Ectodermal cell (in vitro differentiated cells): Measurements from ENCODE around the gene SNX24.

Experiments
- H3K27ac ChIP-seq: 2 replicates; pipeline ENCODE4 v1.7.0; 2013; ENCODE audit warnings: mild to moderate bottlenecking, low read depth, low read length; ENCODE audit not compliant: insufficient read depth, poor library complexity, severe bottlenecking
- H3K27me3 ChIP-seq: 2 replicates; pipeline ENCODE4 v1.7.0; 2013; ENCODE audit warnings: mild to moderate bottlenecking, low read length; ENCODE audit not compliant: insufficient read depth, control insufficient read depth, poor library complexity, severe bottlenecking
- H3K36me3 ChIP-seq: one replicate; pipeline ENCODE4 v1.7.0; 2013; ENCODE audit warnings: low read length; ENCODE audit not compliant: control insufficient read depth, insufficient read depth
- H3K4me1 ChIP-seq: one replicate; pipeline ENCODE4 v1.7.0; 2013; ENCODE audit warnings: low read length; ENCODE audit not compliant: control insufficient read depth, insufficient read depth
- H3K4me3 ChIP-seq: 2 replicates; pipeline ENCODE4 v1.7.0; 2013; ENCODE audit warnings: low read depth, low read length, control low read depth; ENCODE audit not compliant: insufficient read depth
- H3K9me3 ChIP-seq: 2 replicates; pipeline ENCODE4 v1.7.0; 2013; ENCODE audit warnings: mild to moderate bottlenecking, low read length, moderate library complexity; ENCODE audit not compliant: control insufficient read depth
- WGBS, 2 experiments: methylation state at CpG; one replicate each; pipeline ENCODE4 v1.1.7; 2013; ENCODE audit warnings: missing lambda C conversion rate in 2 of 2; 5-methylcytosine and 5-hydroxymethylcytosine counted together

SNX24 gene

DNA sequence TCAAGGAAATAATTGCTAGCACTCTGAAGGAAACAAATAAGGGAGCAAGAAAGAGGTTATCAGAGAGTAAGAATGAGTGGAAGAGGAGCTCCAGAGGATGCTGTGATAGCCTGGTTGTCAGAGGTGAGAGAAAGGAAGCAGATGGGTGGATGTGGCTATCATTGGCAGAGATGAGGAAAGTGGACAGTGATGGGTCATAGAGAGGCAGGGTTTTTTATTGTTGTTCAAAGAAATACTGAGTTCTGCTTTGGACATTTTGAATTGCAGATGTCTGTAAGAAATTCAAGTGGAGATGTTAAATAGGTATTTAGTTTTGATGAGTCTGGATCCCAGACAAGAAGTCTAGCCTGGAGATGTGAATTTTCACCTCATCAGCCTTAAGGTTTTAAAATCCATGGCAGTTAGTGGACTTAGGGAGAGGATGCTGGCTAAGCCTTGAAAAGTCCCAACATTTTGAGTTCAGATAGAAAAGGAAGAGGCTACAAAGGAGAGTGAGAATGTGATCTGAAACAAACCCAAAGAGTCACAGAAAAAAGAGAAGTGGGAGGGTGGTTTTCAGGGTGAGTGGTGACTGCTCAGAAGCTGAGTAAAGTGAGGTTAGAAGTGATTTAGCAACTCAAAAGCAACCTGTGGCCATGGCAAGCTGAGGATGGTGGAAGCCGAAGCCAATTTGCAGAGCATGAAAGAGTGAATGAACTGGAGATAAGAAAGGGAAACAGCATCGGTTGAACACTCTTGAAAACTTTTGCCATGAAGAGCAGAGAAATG lies 140.7 kb downstream of the SNX24 start:
- H3K27me3 ChIP-seq, result no peaks in the 10 kb centered on the region
- no peak overlapping the region for H3K27ac ChIP-seq
- H3K4me3 ChIP-seq, result no peak overlapping the region
- H3K9me3 ChIP-seq, result no peaks in the 10 kb centered on the region
- WGBS, 2 experiments, result 89 to 95% methylated on average over 2 of the region's 2 CpGs
- H3K4me1 ChIP-seq, result no peaks in the 10 kb centered on the region
- no peaks in the 10 kb centered on the region for H3K36me3 ChIP-seq

DNA sequence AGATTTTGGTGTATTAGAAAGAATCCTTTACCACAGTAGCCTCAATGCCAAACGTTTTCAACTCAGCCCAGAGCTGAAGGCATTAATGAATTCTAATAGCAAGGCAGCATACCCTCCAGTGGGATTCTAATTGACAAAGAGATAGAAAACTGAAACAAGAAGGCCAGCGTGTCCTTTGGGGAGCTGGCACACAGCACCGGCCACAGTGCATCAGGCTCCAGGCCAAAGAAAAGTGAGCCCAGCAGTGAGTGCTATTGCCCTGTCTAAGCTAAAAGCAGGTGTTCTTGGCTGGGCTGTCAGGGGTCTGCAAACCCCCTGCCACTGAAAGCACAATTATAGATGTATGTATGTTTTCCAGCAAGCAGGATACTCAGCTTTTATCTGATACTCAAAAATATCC lies 150.7 kb downstream of the SNX24 start:
- H3K27me3 ChIP-seq, result no peaks in the 10 kb centered on the region
- H3K9me3 ChIP-seq, result no peaks in the 10 kb centered on the region
- H3K4me1 ChIP-seq, result no peaks in the 10 kb centered on the region
- H3K36me3 ChIP-seq, result no peaks in the 10 kb centered on the region
- no peak overlapping the region for H3K4me3 ChIP-seq
- no peak overlapping the region for H3K27ac ChIP-seq
- WGBS, 2 experiments, result 74 to 78% methylated on average over 3 of the region's 3 CpGs

DNA sequence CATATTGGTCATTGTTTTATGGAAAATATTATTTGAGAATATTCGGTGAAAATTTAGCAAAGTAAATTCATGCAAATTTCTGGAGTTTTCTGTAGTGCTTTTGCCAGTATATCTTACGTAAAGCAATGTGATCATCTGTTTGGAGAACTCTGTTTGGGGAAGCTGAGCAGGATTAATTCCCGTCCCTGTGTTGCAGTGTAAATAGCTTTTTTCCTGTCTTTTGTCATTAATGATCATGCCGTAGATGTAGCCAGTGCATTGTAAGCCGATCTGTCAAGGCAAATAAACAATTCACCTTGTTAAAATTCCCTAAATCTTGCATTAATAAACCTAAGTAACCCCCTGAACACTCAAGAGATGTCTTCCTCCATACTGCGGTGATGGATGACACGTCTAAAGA lies 151.9 kb downstream of the SNX24 start:
- 41% methylated on average over 7 of the region's 7 CpGs for WGBS, 2 experiments
- no peak overlapping the region for H3K4me3 ChIP-seq
- H3K9me3 ChIP-seq, result no peaks in the 10 kb centered on the region
- no peaks in the 10 kb centered on the region for H3K4me1 ChIP-seq
- H3K27me3 ChIP-seq, result no peaks in the 10 kb centered on the region
- H3K36me3 ChIP-seq, result no peaks in the 10 kb centered on the region
- no peak overlapping the region for H3K27ac ChIP-seq

DNA sequence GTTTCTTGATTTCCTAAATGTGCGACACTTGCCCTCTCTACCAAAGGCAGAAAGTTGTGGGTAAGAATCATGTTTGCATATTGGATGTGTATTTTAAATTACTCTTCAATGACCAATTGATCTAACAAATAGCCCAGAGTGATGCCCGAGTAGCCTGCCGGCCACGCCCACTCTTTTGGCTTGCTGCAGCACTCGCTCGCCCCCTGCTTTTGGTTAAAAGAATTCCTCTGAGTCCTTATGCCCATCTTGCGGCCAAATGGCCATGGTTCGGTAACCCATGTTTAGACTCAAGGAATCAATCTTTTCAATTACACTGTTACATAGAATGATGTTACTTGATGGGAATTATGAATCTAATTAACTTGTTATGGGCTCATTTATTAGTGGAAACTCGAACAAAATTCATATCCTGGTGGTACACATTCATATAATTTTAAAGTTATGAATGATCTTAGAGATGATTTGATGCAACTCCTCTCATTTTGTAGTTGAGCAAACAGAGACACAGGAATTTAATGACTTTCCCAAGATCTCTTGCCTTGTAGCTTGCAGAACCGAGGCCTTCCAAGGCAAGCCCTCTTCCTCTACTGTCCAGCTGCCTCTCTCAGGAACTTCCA lies 154.6 kb downstream of the SNX24 start:
- no peaks in the 10 kb centered on the region for H3K27me3 ChIP-seq
- no peaks in the 10 kb centered on the region for H3K9me3 ChIP-seq
- 37 to 43% methylated on average over 8 to 9 of the region's 10 CpGs for WGBS, 2 experiments

DNA sequence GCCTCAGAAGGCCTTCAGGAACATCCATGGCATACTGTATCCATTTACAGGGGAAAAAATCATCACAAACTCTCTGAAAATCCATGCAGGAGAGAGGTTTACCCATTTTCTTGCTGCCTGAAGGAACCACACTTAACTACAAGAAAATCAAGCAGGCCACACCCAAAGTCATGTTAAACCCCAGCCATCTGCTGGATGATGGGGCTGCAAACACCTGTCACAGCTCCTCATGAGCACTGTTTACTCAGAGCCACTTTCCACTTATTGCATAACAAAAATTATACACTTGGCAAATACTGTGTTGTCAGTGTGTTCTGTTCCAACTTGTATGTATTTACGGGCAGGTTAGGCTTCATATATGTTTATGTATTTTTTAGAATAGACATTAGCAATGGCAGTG lies 155.3 kb downstream of the SNX24 start:
- no peaks in the 10 kb centered on the region for H3K9me3 ChIP-seq

More for the DNA sequence above, 154.6 kb downstream of the SNX24 start:
- H3K4me3 ChIP-seq, result no peak overlapping the region
- H3K27ac ChIP-seq, result no peak overlapping the region
- no peaks in the 10 kb centered on the region for H3K4me1 ChIP-seq
- H3K36me3 ChIP-seq, result no peaks in the 10 kb centered on the region

DNA sequence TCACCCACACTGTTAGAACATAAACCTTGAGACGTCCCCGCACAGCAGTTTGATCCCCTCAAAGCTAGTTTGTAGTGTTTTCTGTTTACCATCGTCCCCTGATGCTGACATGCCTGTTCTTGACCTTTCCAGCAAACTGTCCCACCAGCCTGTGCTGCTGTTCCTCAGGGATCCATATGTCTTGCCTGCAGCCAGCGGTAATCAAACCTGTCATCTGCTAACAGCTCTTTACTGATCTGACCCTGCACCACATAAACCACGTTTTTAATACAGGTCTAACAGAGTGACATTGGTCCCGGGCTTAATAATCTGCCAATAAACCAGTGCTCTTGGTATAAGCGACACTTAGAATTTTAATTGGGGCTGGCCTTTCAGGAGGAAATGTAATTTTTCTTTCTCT lies 156.4 kb downstream of the SNX24 start:
- Histone ChIP-seq H3K4me3 (no peak overlapping the region), H3K27ac (no peak overlapping the region), H3K4me1 (no peaks in the 10 kb centered on the region), H3K36me3 (no peaks in the 10 kb centered on the region), H3K9me3 (no peaks in the 10 kb centered on the region), H3K27me3 (no peaks in the 10 kb centered on the region)
- WGBS, 2 experiments, result 87 to 89% methylated on average over 7 of the region's 7 CpGs

More for the DNA sequence above, 155.3 kb downstream of the SNX24 start:
- no peaks in the 10 kb centered on the region for H3K36me3 ChIP-seq
- no peak overlapping the region for H3K27ac ChIP-seq
- 100% methylated on average over 1 of the region's 1 CpG; no CpG with 5 or more reads in 1 of the 2 experiments for WGBS, 2 experiments
- H3K4me3 ChIP-seq, result no peak overlapping the region
- H3K4me1 ChIP-seq, result no peaks in the 10 kb centered on the region
- no peaks in the 10 kb centered on the region for H3K27me3 ChIP-seq

DNA sequence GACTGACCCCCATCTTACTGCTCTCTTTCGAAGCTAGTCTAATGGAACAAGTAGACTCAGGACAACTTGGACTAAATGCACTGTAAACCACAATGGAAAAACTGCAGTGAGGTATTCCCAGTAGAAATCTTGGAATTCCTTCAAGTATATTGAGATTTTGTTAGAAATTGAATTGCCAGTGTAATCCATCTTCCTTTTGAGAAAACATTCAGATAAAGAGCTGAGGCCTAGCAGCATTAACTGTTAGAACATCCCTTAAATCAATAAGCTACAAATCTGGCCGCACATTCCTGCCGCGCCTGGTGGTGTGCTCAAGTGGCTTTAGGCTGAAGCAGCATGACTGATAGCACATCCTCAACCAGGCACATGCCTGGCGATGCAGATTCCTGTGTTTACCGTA lies 161.8 kb downstream of the SNX24 start:
- Histone ChIP-seq H3K4me3 (no peak overlapping the region), H3K27ac (no peak overlapping the region), H3K36me3 (no peaks in the 10 kb centered on the region), H3K9me3 (no peaks in the 10 kb centered on the region), H3K27me3 (no peaks in the 10 kb centered on the region), H3K4me1 (no peaks in the 10 kb centered on the region)
- WGBS, 2 experiments, result 91 to 95% methylated on average over 6 of the region's 6 CpGs

DNA sequence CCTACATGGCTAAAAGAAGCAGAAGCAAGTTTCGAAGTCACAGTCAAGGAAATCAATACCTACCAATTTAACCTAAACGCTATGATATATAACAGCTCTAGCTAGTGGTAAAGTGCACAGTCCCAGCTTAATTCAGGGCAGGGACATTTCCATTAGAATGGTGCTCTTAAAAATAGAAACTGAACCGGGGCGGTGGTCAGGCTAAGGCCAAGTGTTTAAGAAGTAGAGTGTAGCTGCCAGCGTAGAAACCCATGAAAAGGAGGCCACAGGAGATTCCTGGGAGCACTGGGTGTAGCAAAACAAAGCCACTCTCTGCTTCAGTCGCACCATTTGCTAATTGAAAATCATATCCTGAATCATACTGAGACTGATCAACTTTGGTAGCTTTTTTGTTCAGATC lies 162.3 kb downstream of the SNX24 start:
- Histone ChIP-seq H3K27me3 (no peaks in the 10 kb centered on the region), H3K4me3 (no peak overlapping the region), H3K27ac (no peak overlapping the region), H3K9me3 (no peaks in the 10 kb centered on the region), H3K4me1 (no peaks in the 10 kb centered on the region), H3K36me3 (no peaks in the 10 kb centered on the region)
- 85 to 87% methylated on average over 5 to 6 of the region's 6 CpGs for WGBS, 2 experiments

- H3K4me3 ChIP-seq, result no peak overlapping the region
- H3K27ac ChIP-seq, result no peak overlapping the region
- H3K36me3 ChIP-seq, result no peaks in the 10 kb centered on the region
- H3K9me3 ChIP-seq, result no peaks in the 10 kb centered on the region
- no peaks in the 10 kb centered on the region for H3K27me3 ChIP-seq
- 97 to 100% methylated on average over 1 of the region's 1 CpG for WGBS, 2 experiments
- no peaks in the 10 kb centered on the region for H3K4me1 ChIP-seq
Observed at GRCh38 chr5:123012321-123012720, 166.9 kb downstream of the SNX24 start.

- Histone ChIP-seq H3K27ac (no peak overlapping the region), H3K4me1 (no peaks in the 10 kb centered on the region), H3K36me3 (no peaks in the 10 kb centered on the region), H3K27me3 (no peaks in the 10 kb centered on the region), H3K4me3 (no peak overlapping the region), H3K9me3 (no peaks in the 10 kb centered on the region)
- 90 to 93% methylated on average over 1 of the region's 1 CpG for WGBS, 2 experiments
Observed at GRCh38 chr5:123014689-123015088, 169.3 kb downstream of the SNX24 start.
